Liver (tissue), 9 donors: ENCODE results near the gene DNAH6. TPM values are rescaled to one million over a fixed set of nuclear protein-coding genes. Genes with fewer than 3 reads are reported as not detected.

Experiments used
- DNase-seq: peaks from one replicate; pipeline ENCODE4 v3.0.0-alpha.2; 2017; ENCODE audit warnings: low spot score
- H3K27ac ChIP-seq, 2 donors: one replicate each; pipeline ENCODE4 v1.7.0; 2013; ENCODE audit warnings: inconsistent platforms in 2 of 2, low read length in 2 of 2, control low read depth in 1 of 2, low read depth in 1 of 2, mild to moderate bottlenecking in 1 of 2
- H3K27me3 ChIP-seq, 4 donors: one replicate each; pipeline versions ENCODE4 v1.6.1 to v1.7.0; 2013; ENCODE audit warnings: low read length in 3 of 4, inconsistent platforms in 1 of 4, mild to moderate bottlenecking in 1 of 4, moderate library complexity in 1 of 4; ENCODE audit not compliant: control insufficient read depth in 4 of 4, insufficient read depth in 4 of 4
- H3K36me3 ChIP-seq, 4 donors: one replicate each; pipeline versions ENCODE4 v1.6.1 to v1.7.0; 2013; ENCODE audit warnings: low read length in 3 of 4, mild to moderate bottlenecking in 3 of 4, low read depth in 1 of 4, moderate library complexity in 1 of 4; ENCODE audit not compliant: control insufficient read depth in 4 of 4, insufficient read depth in 3 of 4
- H3K4me1 ChIP-seq, 4 donors: one replicate each; pipeline versions ENCODE4 v1.6.1 to v1.7.0; 2013; ENCODE audit warnings: low read length in 3 of 4, mild to moderate bottlenecking in 3 of 4, moderate library complexity in 1 of 4; ENCODE audit not compliant: control insufficient read depth in 4 of 4, insufficient read depth in 4 of 4
- H3K4me3 ChIP-seq, 3 donors: one replicate each; pipeline versions ENCODE4 v1.6.1 to v1.7.0; 2013; ENCODE audit warnings: low read length in 3 of 3, control low read depth in 1 of 3, low read depth in 1 of 3, mild to moderate bottlenecking in 1 of 3
- H3K9ac ChIP-seq, 2 donors: one replicate each; pipeline ENCODE4 v1.7.0; 2013; ENCODE audit warnings: low read length in 2 of 2, mild to moderate bottlenecking in 2 of 2, moderate library complexity in 2 of 2, control low read depth in 1 of 2, low read depth in 1 of 2
- H3K9me3 ChIP-seq, 4 donors: one replicate each; pipeline versions ENCODE4 v1.6.1 to v1.7.0; 2013; ENCODE audit warnings: low read length in 3 of 4; ENCODE audit not compliant: control insufficient read depth in 4 of 4
- EGR1 ChIP-seq, 2 donors: IDR thresholded peaks; 2 replicates each; pipeline ENCODE4 v1.6.1; 2016 to 2018; ENCODE audit warnings: antibody characterized with exemption in 2 of 2, low read depth in 2 of 2
- FOXA1 ChIP-seq: IDR thresholded peaks from 2 replicates; pipeline ENCODE4 v1.6.1; 2016; ENCODE audit warnings: antibody characterized with exemption
- FOXA2 ChIP-seq: IDR thresholded peaks from 2 replicates; pipeline ENCODE4 v1.6.1; 2016; ENCODE audit warnings: antibody characterized with exemption
- GABPA ChIP-seq, 2 donors: IDR thresholded peaks in 1 of 2; conservative IDR thresholded peaks in 1 of 2; 2 replicates each; pipeline ENCODE4 v1.6.1; 2016; ENCODE audit warnings: antibody characterized with exemption in 2 of 2, mild to moderate bottlenecking in 1 of 2, moderate library complexity in 1 of 2
- HNF4A ChIP-seq, 2 donors: conservative IDR thresholded peaks; 2 replicates each; pipeline ENCODE4 v1.6.1; 2016; ENCODE audit warnings: antibody characterized with exemption in 2 of 2, mild to moderate bottlenecking in 2 of 2
- HNF4G ChIP-seq: IDR thresholded peaks from 2 replicates; pipeline ENCODE4 v1.6.1; 2016; ENCODE audit warnings: antibody characterized with exemption
- JUND ChIP-seq, 2 donors: IDR thresholded peaks; 2 replicates each; pipeline ENCODE4 v1.6.1; 2016; ENCODE audit warnings: antibody characterized with exemption in 2 of 2
- MAX ChIP-seq: IDR thresholded peaks from 2 replicates; pipeline ENCODE4 v1.6.1; 2016; ENCODE audit warnings: antibody characterized with exemption
- NR2F2 ChIP-seq: IDR thresholded peaks from 2 replicates; pipeline ENCODE4 v1.6.1; 2016; ENCODE audit warnings: antibody characterized with exemption
- RAD21 ChIP-seq, 2 donors: IDR thresholded peaks; 2 replicates each; pipeline ENCODE4 v1.6.1; 2016; ENCODE audit warnings: antibody characterized with exemption in 2 of 2, mild to moderate bottlenecking in 2 of 2
- RXRA ChIP-seq, 2 donors: IDR thresholded peaks; 2 replicates each; pipeline ENCODE4 v1.6.1; 2017 to 2018; ENCODE audit warnings: antibody characterized with exemption in 2 of 2, mild to moderate bottlenecking in 1 of 2
- SP1 ChIP-seq: IDR thresholded peaks from 2 replicates; pipeline ENCODE4 v1.6.1; 2018; ENCODE audit warnings: antibody characterized with exemption, mild to moderate bottlenecking
- TAF1 ChIP-seq: conservative IDR thresholded peaks from 2 replicates; pipeline ENCODE4 v1.6.1; 2016; ENCODE audit warnings: antibody characterized with exemption, mild to moderate bottlenecking
- YY1 ChIP-seq: IDR thresholded peaks from 2 replicates; pipeline ENCODE4 v1.6.1; 2016; ENCODE audit warnings: antibody characterized with exemption, mild to moderate bottlenecking
- WGBS: extraction: QIAGEN DNeasy Blood & Tissue Kit; methylation state at CpG from one replicate; pipeline ENCODE4 v1.1.7; 2013; 5-methylcytosine and 5-hydroxymethylcytosine counted together
- polyA plus RNA-seq, 2 donors: library from polyadenylated mRNA; stranded (reverse) in 1 of 2; unstranded in 1 of 2; fragments of 200-250 nt in 1 of 2; fragments of >200 nt in 1 of 2; fragmentation: Nextera tagmentation in 1 of 2; extraction: Ambion mirVana in 1 of 2; gene quantifications; one replicate each; pipeline versions ENCODE4 v1.2.1 to v1.2.3, GENCODE V29; 2013 to 2015
- total RNA-seq, 2 donors: library from RNA; depleted of rRNA; stranded (reverse); fragments of >200 nt; gene quantifications; one replicate each; pipeline ENCODE4 v1.2.3, GENCODE V29; 2014
- TF ChIP-seq, protein P1 (sequence below): IDR thresholded peaks from 2 replicates; pipeline ENCODE4 v1.6.1; 2016; ENCODE audit warnings: antibody characterized with exemption
- TF ChIP-seq, protein P2 (sequence below): IDR thresholded peaks from 2 replicates; pipeline ENCODE4 v1.6.1; 2016; ENCODE audit warnings: antibody characterized with exemption
- TF ChIP-seq, protein P3 (sequence below): fragments of 150-350 bp; IDR thresholded peaks from 2 replicates; pipeline ENCODE4 v1.5.1; 2017; ENCODE audit warnings: improper control_type of control experiment, low read depth, low read length; ENCODE audit not compliant: missing input control
- TF ChIP-seq, protein P4 (sequence below): IDR thresholded peaks from 2 replicates; pipeline ENCODE4 v1.6.1; 2016; ENCODE audit warnings: antibody characterized with exemption, mild to moderate bottlenecking
- donor health status: healthy.
- donor health status: healthy.
- donor health status: healthy.
- donor health status: healthy.
- donor health status: healthy.

The DNAH6 gene
- total and polyA plus RNA-seq, 4 donors, result 0.32 to 1.6 (median 0.59) TPM

- WGBS, result 93% methylated on average over 4 of the region's 4 CpGs
- Histone ChIP-seq H3K36me3 (no peaks in the 10 kb centered on the region), H3K9me3 (peaks cover 0 to 7% (median 2%) of the 10 kb centered on the region in 4 donors), H3K9ac (no peak overlapping the region), H3K4me3 (no peak overlapping the region), H3K4me1 (no peaks in the 10 kb centered on the region), H3K27me3 (no peaks in the 10 kb centered on the region), H3K27ac (no peak overlapping the region)
- TF ChIP-seq FOXA1 (no peak), JUND (IDR thresholded peaks at IDR 0.05) (no peak), TAF1 (no peak), RAD21 (IDR thresholded peaks at IDR 0.05) (no peak), EGR1 (IDR thresholded peaks at IDR 0.05; ENCODE audit: low read depth in 2 of 2) (no peak), YY1 (no peak), HNF4G (no peak), MAX (no peak), HNF4A (conservative IDR thresholded peaks at IDR 0.05) (no peak), RXRA (IDR thresholded peaks at IDR 0.05) (no peak), FOXA2 (no peak), NR2F2 (no peak), GABPA (IDR thresholded peaks at IDR 0.05 in 1 of 2, conservative IDR thresholded peaks at IDR 0.05 in 1 of 2) (no peak), SP1 (no peak)
- TF ChIP-seq, protein P1, sequence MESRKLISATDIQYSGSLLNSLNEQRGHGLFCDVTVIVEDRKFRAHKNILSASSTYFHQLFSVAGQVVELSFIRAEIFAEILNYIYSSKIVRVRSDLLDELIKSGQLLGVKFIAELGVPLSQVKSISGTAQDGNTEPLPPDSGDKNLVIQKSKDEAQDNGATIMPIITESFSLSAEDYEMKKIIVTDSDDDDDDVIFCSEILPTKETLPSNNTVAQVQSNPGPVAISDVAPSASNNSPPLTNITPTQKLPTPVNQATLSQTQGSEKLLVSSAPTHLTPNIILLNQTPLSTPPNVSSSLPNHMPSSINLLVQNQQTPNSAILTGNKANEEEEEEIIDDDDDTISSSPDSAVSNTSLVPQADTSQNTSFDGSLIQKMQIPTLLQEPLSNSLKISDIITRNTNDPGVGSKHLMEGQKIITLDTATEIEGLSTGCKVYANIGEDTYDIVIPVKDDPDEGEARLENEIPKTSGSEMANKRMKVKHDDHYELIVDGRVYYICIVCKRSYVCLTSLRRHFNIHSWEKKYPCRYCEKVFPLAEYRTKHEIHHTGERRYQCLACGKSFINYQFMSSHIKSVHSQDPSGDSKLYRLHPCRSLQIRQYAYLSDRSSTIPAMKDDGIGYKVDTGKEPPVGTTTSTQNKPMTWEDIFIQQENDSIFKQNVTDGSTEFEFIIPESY, result no peak
- TF ChIP-seq, protein P2, sequence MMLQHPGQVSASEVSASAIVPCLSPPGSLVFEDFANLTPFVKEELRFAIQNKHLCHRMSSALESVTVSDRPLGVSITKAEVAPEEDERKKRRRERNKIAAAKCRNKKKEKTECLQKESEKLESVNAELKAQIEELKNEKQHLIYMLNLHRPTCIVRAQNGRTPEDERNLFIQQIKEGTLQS, result no peak
- TF ChIP-seq, protein P3, sequence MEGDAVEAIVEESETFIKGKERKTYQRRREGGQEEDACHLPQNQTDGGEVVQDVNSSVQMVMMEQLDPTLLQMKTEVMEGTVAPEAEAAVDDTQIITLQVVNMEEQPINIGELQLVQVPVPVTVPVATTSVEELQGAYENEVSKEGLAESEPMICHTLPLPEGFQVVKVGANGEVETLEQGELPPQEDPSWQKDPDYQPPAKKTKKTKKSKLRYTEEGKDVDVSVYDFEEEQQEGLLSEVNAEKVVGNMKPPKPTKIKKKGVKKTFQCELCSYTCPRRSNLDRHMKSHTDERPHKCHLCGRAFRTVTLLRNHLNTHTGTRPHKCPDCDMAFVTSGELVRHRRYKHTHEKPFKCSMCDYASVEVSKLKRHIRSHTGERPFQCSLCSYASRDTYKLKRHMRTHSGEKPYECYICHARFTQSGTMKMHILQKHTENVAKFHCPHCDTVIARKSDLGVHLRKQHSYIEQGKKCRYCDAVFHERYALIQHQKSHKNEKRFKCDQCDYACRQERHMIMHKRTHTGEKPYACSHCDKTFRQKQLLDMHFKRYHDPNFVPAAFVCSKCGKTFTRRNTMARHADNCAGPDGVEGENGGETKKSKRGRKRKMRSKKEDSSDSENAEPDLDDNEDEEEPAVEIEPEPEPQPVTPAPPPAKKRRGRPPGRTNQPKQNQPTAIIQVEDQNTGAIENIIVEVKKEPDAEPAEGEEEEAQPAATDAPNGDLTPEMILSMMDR, result no peak
- TF ChIP-seq, protein P4, sequence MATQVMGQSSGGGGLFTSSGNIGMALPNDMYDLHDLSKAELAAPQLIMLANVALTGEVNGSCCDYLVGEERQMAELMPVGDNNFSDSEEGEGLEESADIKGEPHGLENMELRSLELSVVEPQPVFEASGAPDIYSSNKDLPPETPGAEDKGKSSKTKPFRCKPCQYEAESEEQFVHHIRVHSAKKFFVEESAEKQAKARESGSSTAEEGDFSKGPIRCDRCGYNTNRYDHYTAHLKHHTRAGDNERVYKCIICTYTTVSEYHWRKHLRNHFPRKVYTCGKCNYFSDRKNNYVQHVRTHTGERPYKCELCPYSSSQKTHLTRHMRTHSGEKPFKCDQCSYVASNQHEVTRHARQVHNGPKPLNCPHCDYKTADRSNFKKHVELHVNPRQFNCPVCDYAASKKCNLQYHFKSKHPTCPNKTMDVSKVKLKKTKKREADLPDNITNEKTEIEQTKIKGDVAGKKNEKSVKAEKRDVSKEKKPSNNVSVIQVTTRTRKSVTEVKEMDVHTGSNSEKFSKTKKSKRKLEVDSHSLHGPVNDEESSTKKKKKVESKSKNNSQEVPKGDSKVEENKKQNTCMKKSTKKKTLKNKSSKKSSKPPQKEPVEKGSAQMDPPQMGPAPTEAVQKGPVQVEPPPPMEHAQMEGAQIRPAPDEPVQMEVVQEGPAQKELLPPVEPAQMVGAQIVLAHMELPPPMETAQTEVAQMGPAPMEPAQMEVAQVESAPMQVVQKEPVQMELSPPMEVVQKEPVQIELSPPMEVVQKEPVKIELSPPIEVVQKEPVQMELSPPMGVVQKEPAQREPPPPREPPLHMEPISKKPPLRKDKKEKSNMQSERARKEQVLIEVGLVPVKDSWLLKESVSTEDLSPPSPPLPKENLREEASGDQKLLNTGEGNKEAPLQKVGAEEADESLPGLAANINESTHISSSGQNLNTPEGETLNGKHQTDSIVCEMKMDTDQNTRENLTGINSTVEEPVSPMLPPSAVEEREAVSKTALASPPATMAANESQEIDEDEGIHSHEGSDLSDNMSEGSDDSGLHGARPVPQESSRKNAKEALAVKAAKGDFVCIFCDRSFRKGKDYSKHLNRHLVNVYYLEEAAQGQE, result no peak
- no peak for DNase-seq
These were observed 323.6 kb downstream of the DNAH6 start for GRCh38 chr2:84839851-84840250.
